Lower leg skin (tissue), 4 donors: ENCODE data around the gene HYDIN. TPM values are rescaled to one million over a fixed set of nuclear protein-coding genes. Genes with fewer than 3 reads are reported as not detected.
"Not testable (repeated sequence)": the region's sequence is repeated elsewhere in the genome, so short reads cannot be mapped to it uniquely, and the experiment has no call there.

Source experiments
- DNase-seq, 2 donors: peaks; one replicate each; pipeline ENCODE4 v3.0.0-alpha.2; 2019; ENCODE audit warnings: low spot score in 2 of 2
- H3K4me3 ChIP-seq: fragments of 200-600 bp; sonication (generic); 2 replicates; pipeline ENCODE4 v1.5.1; 2017; ENCODE audit warnings: mild to moderate bottlenecking, low read depth; ENCODE audit not compliant: poor library complexity, severe bottlenecking
- WGBS, 2 donors: methylation state at CpG; one replicate each; pipeline ENCODE4 v1.1.5; 2018; 5-methylcytosine and 5-hydroxymethylcytosine counted together
- intact Hi-C: fragments of 100-400 bp; cut with DNase I; formaldehyde crosslinking; loops from one replicate; pipeline ENCODE4 v1.15.0; 2023; ENCODE audit warnings: low total_unique reads
- total RNA-seq, 4 donors: library from RNA; depleted of rRNA; stranded (reverse); fragments of >200 nt; gene quantifications; one replicate each; pipeline ENCODE4 v1.1.0, GENCODE V29; 2016

The HYDIN gene
- total RNA-seq, 4 donors from 2014 or later: 0.15 to 2.3 (median 1.5) TPM; not detected in 1

DNA sequence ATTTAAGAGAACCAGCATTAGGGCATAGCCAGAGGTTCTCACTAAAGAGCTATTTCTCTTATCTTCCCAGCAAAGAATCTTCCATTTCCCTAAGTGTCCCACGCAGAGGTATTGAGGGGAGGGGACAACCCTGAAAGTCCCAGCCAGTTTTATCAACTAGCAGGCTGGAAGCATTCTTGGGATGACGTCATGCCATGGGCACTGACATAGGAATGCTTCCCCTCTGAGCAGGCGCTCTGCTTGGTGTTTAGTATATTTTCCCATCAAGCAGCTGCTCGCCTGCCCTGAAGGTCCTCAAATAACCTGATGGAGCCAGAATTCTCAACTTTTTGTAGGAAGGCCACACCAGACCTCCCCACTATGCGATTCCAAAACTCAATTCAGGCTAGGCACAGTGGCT lies 276.7 kb downstream of the HYDIN start:
- WGBS, 2 donors: no CpG with 5 or more reads among the region's 5 CpGs
- H3K4me3 ChIP-seq, intact Hi-C loops, DNase-seq: not testable (repeated sequence)

- H3K4me3 ChIP-seq, DNase-seq, intact Hi-C loops: not testable (repeated sequence)
- 40 to 57% methylated on average over 14 to 15 of the region's 15 CpGs for WGBS, 2 donors
These were observed 287.0 kb downstream of the HYDIN start for GRCh38 chr16:70943551-70943950.

- intact Hi-C loops, H3K4me3 ChIP-seq, DNase-seq: not testable (repeated sequence)
- WGBS, 2 donors: 38 to 56% methylated on average over 3 of the region's 7 CpGs
These were observed 290.7 kb downstream of the HYDIN start for GRCh38 chr16:70939690-70940359.

GRCh38 chr16:70936781-70937525 lies 293.6 kb downstream of the HYDIN start:
- DNase-seq, H3K4me3 ChIP-seq, intact Hi-C loops: not testable (repeated sequence)
- WGBS, 2 donors: 10 to 39% methylated on average over 2 to 7 of the region's 12 CpGs

DNA sequence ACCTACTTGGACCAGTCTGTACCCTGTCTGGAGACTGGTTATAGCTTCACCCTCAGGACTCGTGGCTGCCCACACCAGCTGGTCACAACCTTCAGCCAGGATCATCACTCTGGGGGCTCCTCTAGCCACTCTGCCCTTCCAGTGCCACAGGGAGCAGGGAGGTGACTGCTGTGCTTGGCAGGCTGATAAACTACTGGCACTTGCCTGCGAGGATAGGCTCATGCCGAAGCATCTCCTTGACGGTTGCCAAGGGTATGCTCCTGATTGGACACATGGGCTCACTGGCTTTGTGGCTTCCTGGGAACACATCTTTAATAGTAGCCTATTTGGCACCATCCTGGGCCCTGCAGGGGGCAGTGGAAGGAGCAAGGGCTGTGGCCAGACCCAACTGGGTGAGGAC lies 295.2 kb downstream of the HYDIN start:
- DNase-seq, intact Hi-C loops, H3K4me3 ChIP-seq: not testable (repeated sequence)
- WGBS, 2 donors: 86% methylated on average over 1 of the region's 4 CpGs; no CpG with 5 or more reads in 1 of the 2 donors

DNA sequence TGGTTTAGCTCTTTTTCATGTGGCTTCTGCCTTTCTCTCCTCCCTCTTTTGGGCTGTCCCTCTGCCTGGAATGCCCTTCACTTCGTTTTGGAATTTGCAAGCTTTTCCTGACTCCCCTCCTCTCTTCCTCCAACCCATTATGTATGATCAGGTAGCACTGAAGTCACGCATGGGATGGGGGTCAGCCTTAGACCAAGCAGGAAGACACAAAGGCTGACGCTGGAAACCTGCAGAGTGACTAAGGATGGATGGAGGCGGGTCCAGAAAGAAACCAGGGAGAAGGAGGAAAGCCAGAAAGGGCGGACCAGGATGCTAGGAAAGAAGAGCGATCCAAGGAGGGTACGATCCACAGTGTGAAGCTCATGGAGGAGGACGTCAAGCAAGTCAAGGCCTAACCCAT lies 296.8 kb downstream of the HYDIN start:
- H3K4me3 ChIP-seq, intact Hi-C loops, DNase-seq: not testable (repeated sequence)
- WGBS, 2 donors: 75 to 77% methylated on average over 8 of the region's 8 CpGs

DNA sequence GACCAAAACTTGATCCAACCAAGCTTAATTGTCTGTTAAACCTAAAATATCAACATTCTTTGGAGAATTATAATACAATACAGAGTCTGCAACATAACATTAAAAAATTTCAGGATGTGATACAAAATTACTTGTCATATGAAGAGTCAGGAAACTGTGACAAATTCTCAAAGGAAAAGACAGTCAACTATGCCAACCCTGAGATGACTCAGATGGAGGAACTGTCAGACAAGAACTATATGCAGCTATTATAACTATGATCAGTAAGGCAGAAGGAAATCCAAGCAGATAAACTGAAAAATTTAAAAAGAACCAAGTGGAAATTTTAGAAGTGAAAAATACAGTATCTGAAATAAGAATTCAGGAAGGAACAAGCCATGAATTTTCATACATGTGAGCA lies 299.8 kb downstream of the HYDIN start:
- intact Hi-C loops, DNase-seq, H3K4me3 ChIP-seq: not testable (repeated sequence)

DNA sequence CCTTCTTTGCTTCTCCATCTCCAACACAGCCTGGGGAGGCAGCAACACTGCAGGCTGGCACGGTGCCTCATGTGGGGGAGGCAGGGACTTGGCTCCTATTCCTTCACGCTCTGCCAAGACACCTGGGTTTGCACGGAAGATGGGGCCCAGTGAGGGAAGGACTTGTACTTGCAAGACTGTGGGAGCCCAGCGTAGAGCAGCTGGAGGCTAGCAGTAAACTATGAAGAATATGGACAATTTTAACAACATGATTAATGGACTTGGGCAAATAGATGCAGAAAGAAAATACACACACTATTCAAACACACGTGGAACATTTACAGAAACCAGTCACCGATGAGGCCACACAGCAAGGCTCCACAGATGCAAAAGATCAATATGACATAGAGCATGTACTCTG lies 308.4 kb downstream of the HYDIN start:
- H3K4me3 ChIP-seq, intact Hi-C loops, DNase-seq: not testable (repeated sequence)
- WGBS, 2 donors: 11 to 22% methylated on average over 5 to 6 of the region's 6 CpGs

DNA sequence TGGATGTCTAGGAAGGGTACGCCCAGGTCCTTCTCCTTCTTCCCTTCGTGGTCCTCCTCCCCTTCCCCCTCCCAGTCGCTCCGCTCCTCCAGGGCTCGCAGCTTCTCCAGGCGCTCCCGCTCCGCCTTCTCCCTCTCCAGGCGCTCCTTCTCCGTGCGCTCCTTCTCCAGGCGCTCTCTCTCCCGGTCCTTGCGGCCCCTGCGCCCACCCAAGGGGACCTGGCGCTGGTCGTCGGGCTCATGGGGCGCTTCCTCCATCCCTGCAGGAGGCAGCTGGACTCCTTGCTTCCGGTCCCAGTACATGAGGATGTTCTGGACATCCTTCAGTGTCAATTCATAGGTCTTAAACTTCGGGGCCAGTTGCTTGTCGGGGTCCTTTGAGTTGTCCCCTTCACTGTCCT lies 309.9 kb downstream of the HYDIN start:
- intact Hi-C loops, DNase-seq, H3K4me3 ChIP-seq: not testable (repeated sequence)
- 91 to 92% methylated on average over 20 to 21 of the region's 22 CpGs for WGBS, 2 donors

DNA sequence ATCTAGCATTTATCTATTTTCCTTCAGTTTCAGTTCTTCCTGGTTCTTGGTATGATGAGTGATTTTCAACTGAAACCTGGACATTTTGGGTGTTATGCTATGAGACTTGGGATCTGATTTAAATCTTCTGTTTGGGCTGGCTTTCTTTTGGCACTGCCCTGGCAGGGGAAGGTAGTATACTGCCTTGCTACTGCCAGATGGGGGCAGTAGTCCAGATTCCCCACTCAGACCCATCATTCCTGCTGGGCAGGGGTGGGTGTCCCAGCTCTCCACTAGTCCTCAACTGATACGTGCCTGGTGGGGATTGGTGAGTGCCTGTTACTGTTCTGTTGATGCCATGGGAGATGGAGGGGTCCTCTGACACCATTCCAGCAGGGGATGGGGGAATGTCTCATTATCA lies 342.3 kb downstream of the HYDIN start:
- H3K4me3 ChIP-seq, DNase-seq, intact Hi-C loops: not testable (repeated sequence)
- WGBS, 2 donors: no CpG with 5 or more reads among the region's 1 CpG

GRCh38 chr16:70884652-70885051 lies 345.9 kb downstream of the HYDIN start:
- WGBS, 2 donors: 76 to 88% methylated on average over 3 to 4 of the region's 4 CpGs
- H3K4me3 ChIP-seq, intact Hi-C loops, DNase-seq: not testable (repeated sequence)

DNA sequence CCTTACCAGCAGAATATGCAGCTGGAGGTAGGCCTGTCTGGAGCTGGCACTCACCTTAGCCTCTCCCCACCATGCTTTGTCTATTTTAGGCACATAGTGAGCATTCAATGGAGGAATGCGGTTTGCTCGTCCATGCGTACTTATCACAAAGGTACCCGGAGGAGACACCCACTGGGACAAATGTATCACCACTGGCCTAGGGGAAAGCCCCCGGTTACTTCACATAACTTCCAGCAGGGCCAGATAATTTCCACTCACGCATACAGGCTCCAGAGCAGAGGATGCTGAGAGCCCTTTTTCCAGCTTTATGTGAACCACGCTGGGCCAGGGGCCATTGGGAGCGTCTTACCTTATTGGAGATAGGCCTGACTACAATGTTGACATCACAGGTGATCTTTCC lies 348.2 kb downstream of the HYDIN start:
- H3K4me3 ChIP-seq, DNase-seq, intact Hi-C loops: not testable (repeated sequence)
- WGBS, 2 donors: 89 to 93% methylated on average over 5 to 8 of the region's 8 CpGs

GRCh38 chr16:70877895-70878294 lies 352.6 kb downstream of the HYDIN start:
- 48 to 63% methylated on average over 5 of the region's 5 CpGs for WGBS, 2 donors
- H3K4me3 ChIP-seq, DNase-seq, intact Hi-C loops: not testable (repeated sequence)

DNA sequence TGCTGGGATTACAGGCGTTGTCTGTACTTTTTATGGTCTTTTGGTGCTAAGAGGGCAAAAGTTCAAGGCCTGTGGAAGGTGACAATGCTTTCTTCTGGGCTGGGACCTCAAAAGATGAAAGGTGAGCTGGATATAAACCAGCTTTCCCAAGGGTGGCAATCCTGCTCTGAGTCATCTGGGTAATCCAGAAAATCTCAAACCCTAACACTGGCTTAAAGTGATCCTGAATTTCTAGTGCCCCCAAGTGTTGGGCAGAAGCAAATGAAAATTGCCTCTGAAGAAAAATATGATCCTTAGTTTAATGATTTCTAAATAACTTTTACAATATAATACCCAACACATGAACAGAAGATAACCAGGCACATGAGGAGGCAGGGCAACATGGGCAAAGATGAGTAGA lies 354.1 kb downstream of the HYDIN start:
- DNase-seq, H3K4me3 ChIP-seq, intact Hi-C loops: not testable (repeated sequence)
- WGBS, 2 donors: no CpG with 5 or more reads among the region's 1 CpG

DNA sequence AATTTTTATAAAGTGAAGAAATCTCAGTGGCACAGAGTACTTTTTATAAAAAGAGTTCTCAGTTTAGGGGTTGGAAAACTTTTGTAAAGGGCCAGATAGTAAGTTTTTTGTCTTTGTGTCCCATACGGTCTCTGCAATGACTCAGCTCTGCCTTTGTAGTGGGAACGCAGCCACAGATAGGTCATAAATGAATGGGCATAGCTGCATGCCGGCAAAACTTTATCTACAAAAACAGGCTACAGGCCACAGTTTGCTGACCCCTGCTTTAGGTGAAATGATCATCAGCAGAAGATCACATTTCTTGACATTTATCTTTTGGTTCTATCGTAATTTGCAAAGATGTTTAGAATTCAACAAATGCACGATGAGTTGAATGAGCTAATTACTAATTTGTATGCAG lies 365.8 kb downstream of the HYDIN start:
- WGBS, 2 donors: 66% methylated on average over 5 of the region's 5 CpGs
- intact Hi-C loops, DNase-seq: not testable (repeated sequence)

More for the DNA sequence above, 365.8 kb downstream of the HYDIN start:
- not testable (repeated sequence) for H3K4me3 ChIP-seq
